HG03378 (cell line): ENCODE results near the gene CADM4.
"Not testable (repeated sequence)": the region's sequence is repeated elsewhere in the genome, so short reads cannot be mapped to it uniquely, and the experiment has no call there.

Experiments
- ATAC-seq: cut with Tn5 transposase; IDR thresholded peaks from one replicate; pipeline ENCODE4 v1.9.1; 2021; ENCODE audit warnings: mild to moderate bottlenecking, moderate library complexity; ENCODE audit not compliant: unreplicated experiment

CADM4 gene

DNA sequence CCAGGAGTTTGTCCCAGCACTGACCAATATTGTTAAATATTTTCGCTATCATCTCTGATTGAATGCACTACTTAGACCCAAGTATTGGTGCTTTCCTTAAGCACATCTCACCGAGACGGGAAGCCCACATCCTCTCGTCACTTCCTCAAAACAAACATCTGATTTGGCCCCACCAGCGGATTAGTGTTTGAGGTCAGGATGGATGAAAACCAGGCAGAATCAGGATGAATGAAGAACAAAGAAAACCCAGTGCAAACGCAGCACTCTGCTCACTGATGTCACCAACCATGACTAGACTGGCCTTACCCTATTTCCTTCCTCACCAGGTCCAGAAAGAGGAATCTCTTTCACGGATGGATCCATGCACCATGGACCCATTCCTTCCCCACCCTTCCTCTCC is 24.4 kb upstream of the CADM4 start:
- ATAC-seq: no peak

DNA sequence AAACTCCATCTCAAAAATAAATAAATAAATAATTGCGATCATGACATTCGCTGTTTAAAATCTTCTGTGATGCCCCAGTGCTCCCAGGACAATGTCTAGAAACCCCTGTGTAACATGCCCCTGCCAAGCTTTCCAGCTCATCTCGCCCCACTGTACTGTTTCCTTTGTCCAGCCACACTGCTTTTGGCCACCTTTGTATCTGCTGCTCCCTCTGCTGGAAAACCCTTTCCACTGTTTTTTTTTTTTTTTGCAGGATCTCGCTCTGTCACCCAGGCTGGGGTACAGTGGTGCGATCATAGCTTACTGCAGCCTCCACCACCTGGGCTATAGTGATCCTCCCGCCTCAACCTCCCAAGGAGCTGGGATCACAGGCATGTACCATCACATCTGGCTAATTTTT is 22.8 kb upstream of the CADM4 start:
- no peak for ATAC-seq

DNA sequence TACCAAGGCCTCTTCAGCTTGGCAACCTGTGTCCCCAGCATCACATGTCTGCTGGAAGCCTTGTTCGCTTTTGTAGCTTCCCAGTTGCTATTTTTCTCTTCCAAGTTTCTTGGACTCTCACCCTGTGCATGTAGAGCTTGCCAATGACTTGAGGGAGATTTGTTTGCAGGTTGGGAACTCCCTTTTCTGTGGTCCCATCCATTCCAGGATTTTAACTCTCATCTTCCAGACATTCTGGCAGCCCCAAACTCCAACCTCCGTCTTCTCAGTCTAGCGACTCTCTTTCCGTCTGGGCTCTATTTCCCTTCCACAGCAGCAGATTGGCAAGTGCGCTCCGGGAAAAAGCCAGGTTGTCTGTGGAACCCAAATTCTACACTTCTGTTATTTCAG is 21.3 kb upstream of the CADM4 start:
- ATAC-seq: no peak

DNA sequence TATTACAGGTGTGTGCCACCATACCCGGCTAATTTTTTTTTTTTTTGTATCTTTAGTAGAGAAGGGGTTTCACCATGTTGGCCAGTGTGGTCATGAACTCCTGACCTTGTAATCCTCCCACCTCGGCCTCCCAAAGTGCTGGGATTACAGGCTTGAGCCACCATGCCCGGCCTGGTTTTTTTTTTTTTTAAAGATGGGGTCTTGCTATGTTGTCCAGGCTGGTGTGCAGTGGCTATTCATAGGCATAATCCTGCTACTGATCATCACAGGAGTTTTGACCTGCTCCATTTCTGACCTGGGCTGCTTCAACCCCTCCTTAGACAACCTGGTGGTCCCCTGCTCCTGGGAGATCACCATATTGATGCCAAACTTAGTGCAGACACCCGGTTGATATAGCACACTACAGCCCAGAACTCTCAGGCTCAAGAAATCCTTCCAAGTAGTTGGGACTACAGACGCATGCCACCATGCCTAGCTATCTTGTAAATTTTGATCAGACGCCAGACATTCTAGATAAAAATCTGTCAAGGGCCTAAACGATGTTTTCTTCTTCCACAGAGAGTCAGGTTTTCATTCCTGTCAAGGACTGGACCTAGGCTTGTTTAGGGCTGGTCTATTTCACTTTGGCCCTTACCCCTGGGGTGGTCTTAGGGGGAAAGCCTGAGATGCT is 20.8 kb upstream of the CADM4 start:
- ATAC-seq: no peak

DNA sequence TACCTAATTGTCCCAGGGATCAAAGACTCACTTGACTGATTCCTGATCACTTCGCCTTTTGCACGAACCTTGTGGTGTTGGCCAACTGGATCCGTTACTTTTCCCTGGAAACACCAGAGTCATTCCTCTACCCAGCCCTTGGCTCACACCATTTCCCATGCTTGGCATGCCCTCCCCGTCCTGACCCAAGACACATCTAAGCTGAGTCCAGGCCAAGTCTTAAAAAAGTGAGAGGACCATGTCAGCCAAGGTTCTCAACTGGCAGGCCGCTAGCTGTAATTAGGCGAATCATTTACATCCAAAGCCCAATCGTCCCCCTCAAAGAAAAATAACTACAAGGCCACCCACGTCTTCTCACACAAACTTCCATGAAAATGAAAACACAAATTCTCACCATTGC is 18.8 kb upstream of the CADM4 start:
- no peak for ATAC-seq

DNA sequence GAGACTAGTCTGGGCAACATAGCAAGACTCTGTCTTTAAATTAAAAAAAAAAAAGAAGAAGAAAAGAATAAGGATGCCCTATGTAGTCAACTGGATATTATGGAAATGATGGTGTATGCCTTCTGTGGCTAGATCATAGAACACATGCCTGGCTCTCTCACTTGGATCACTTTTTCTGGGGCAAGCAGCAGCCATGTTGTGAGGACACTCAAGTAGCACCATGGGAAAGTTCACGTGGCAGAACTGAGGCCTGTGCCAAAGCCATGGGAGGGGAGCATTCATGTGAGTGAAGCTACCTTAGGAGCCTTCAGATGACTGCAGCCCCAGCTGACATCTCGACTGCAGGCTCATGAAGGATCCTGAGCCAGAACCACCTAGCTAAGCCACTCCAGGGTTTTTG is 18.4 kb upstream of the CADM4 start:
- no peak for ATAC-seq

DNA sequence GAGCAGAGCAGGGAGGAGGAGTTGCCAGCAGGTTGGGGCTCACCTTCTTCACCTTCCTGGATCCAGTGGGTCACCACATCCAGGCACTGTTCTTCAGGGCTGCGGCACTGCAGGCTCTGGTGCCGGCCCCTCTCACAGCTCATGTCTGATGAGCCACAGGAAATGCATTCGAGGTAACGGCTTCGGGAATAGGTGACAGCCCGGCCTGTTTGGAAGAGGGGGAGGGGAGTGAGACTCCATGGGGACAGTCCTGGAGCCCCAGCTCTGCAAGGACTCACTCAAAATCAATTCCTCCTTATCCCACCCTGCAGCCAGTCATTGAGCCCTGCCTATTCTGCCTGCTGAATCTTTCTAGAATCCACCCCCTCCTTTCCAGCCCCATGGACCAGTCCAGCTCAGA is 16.8 kb upstream of the CADM4 start:
- ATAC-seq: no peak

DNA sequence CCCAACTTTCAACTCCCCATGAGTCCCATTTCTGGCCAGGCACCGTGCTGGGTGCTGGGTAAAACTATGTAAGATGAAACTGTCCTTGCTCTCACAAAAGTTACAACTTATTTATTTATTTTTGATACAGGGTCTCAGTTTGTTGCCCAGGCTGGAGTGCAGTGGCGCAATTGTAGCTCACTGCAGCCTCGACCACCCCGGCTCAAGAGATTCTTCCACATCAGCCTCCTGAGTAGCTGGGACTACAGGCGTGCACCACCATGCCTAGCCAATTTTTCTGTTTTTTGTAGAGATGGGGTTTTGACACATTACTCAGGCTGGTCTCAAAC is 12.9 kb upstream of the CADM4 start:
- ATAC-seq: no peak

DNA sequence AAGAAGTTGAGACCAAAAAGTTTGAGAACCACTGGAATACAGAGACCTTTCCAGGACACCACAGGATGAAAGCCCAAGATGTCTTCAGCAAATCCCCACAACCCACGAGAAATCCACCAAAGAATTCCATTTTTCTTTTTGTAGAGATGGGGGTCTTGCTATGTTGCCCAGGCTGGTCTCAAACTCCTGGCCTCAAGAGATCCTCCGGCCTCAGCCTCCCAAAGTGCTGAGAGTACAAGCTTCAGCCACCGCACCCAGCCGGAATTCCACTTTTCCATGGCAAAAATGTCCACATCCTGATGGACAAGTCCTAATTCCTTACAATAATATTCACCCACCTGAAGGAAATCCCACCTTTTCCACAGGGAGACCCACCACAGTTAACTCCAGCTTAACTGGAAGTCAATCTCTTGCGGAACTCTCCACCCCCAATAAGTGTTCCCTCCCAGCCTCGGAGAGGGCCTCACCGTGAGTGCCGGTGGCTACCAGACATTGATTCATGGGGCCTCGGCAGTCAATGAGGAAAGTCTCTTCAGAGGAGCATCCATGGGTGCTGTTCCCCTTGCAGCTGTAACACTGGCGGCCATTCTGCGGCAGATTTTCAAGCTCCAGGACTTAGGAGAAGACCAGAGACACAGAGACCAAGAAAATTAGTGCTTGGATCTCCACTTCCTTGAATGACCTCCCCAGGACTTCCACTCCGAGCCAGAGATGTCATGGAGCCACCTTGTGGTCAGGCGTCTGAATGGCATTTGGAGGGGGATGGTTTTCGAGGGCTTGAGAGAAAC is 12.3 kb upstream of the CADM4 start:
- no peak for ATAC-seq

DNA sequence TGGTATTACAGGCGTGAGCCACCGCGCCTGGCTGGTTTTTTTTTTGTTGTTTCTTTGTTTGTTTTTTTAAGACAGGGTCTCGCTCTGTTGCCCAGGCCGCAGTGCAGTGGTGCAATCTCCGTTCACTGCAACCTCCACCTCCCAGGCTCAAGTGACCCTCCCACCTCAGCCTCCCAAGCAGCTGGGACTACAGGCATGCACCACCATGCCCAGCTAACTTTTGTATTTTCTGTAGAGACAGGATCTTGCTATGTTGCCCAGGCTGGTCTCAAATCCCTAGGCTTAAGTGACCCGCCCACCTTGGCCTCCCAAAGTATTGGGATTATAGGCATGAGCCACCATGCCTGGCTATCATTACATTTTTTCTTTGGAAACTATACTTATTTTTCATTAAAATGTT is 10.6 kb upstream of the CADM4 start:
- ATAC-seq: not testable (repeated sequence)

DNA sequence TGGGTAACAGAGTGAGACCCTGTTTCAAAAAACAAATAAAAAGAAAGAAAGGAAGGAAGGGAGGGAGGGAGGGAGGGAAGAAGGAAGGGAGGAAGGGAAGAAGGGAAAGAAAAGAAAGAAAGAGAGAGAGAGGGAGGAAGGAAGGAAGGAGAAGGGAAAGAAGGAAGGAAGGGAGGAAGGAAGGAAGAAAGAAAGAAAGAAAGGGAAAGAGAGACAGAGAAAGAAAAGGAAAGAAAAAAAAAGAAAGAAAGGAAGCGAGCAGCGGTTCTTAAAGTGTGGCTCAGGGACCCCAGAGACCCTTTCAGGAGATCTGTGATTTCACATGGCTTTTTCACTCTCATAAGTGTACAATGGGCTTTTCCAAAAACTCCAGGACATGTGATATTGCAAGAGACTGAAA is 9.9 kb upstream of the CADM4 start:
- ATAC-seq: no peak

DNA sequence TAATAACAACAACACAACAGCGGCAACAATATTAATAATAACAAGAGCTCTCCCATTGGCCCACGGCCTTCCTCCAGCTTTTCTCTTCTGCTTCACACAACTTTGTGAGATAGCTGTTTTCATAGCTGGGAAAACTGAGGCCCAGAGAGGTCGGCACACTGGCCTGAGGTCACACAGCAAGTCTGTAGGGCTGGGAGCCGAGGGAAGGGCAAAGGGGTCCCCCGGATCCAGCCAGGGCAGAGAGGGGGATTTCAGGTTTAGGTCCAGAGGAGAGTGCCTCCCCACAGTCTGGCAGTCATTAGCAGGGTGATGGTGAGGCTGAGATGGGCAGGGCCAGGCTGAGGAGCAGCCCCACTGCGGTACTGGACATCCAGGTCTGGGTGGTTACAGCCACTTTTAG is 9.0 kb upstream of the CADM4 start:
- ATAC-seq: no peak

DNA sequence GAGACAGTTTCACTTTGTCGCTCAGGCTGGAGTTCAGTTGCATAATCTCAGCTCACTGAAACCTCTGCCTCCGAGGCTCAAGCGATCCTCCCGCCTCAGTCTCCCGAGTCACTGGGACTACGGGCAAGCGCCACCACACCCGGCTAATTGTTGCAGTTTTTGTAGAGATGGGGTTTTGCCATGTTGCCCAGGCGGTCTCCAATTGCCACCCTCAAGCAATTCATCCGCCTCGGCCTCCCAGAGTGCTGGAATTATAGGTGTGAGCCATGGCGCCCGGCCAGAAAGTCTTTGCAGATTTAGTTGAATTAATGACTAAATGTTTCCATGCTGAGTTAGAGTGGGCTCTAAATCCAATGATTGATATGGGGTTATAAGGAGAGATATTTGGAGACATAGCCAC is 4.5 kb upstream of the CADM4 start:
- no peak for ATAC-seq

DNA sequence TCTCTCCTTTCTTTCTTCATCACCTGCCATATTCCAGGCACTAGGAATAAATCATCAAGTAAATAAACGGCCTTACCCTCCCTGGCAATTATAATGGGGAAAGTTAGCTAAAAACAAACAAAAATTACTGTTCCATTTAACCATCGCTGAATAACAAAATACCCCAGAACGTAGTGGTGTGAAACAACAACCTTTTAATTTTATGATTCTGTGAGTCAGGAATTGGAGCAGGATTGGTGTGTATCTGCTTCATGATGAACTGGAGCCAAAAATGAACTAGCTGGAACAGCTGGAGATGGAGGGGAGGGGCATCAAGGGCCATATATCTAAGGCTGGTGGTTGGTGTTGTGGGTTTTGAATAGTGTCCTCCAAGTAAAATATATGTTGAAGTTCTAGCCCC is 3.7 kb upstream of the CADM4 start:
- no peak for ATAC-seq

DNA sequence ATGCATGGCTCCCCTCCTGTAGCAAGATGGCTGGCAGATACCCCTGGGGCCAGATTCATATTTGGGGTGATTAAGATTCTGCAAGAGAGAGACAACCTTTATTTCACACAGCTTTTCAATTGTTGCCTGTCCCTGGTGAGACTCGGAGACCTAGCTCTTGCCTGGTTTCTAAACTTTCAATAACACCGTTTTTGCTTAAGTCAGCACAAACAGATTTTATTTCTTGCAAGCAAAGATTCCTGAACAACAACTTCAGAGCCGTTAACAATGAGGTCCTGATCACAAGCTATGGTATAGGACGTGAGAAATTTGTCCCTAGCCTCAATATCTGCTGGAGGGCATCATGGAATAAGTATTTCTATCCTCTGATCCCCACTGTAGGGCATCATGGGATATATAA is 2.9 kb upstream of the CADM4 start:
- no peak for ATAC-seq

DNA sequence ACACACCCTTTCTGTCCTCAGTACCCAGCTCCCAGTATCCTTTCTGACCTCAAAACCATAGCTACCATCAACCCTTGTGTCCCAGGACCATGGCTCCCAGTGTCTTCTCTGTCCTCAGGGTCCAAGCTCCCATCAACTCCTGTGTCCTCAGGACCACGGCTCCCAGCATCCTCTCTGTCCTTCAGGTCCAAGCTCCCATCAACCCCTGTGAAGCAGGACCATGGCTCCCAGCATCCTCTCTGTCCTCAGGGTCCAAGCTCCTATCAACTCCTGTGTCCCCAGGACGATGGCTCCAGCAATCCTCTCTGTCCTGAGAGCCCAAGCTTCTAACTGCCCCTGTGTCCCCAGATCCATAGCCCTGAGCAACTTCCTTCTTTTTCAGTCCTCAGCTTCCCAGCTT is 1.7 kb upstream of the CADM4 start:
- ATAC-seq: no peak

DNA sequence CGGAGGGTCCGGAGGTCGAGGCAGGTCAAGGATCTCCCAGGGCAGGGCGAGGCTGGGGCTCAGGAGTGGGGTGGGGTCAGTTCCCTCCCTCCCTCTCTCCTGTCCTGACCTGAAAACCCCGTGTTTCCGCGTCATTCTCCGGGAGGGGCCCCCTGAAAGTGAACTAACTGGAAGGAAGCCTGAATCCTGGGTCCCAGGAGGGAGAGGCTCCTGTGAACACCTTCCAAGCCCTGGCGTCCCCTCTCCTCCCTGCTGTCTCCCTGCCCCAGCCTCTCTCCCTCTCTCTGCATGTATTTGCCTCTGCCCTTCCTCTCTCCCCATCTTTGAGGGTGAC is 741 bp upstream of the CADM4 start:
- no peak for ATAC-seq

DNA sequence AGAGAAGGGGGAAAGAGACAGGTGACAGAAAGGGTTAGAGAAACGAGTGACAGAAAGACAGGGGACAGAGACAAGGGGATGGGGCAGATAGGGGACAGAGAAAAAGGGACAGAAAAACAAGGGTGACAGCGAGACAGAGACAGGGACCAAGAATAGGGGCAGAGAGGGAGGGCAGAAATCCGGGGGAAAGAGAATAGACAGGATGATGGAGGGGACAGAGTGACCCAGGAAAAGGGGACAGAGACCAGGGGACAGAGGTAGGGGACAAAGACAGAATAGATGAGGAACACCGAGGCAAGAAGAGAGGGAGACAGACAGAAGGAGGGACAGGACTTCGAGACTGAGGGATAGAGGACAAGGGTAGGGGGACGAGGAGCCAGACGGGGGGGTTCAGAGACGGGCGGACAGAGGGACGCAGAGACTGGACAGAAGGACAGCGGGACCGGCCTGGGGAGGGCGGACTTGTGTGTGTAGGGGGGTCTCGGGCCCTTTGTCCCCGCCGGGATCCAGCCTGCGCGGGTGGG is 593 bp downstream of the CADM4 start:
- ATAC-seq: no peak

DNA sequence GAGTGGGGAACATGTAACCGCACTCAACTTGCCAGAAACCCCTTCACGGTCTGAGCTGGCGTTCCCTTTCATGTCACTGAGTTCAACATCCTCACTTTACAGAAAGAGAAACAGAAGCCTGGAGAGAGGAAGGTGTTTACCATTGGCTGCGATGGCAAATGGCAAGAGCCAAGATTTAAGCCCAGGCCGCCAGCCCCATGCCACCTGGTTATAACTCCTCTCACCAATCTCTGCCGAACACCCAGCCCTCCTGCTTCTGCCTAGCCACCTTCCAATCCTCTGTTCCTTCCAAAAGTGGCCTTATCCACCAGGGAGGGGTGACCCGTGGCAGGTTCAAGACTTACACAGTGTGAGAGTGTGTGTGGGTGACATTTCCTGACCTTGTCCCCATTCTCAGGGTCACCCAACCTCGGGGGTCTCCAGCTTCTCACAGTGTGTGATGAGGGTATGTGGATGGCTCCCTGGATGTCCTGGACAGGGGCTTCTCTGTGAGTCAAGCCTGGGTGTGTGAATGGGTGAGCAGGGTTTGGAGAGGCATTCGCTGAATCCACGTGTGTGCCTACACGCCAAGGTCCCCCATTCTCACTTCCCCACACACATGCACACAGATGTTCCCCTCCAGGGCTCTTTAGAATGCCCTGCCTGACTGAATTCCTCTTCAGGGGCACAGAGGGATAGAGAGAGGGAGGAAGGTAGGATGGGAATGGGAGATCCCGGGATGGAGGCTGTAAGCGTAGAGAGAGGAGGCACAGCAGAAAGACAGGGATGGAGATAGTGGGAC is 1.2 kb downstream of the CADM4 start:
- no peak for ATAC-seq

DNA sequence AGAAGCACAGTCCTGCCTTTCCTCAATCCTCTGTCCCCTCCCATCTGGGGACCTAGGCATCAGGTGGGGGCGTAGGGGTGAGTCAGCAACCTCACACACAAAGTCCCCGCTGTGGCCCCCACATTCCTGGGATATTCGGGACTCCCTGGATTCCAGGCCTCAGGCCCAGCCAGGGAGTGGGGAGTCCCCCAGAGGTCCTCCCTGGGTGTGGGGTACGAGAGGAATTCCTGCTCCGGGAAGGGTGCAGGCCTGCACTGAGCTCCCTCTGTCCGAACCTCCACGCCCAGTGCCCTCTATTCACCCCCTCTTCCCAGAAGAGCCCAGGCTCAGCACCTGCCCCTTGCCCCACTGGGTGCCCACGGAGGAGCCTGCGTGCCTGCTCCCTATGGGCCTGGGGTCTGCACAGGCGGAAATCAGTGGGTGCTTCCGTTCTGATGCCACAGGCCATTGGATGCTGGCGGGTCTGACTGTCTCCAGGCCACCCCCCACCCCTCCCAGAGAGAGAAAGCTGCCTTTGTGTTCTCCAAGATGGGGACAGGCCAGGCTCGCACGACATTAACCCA is 3.4 kb downstream of the CADM4 start:
- ATAC-seq: no peak

DNA sequence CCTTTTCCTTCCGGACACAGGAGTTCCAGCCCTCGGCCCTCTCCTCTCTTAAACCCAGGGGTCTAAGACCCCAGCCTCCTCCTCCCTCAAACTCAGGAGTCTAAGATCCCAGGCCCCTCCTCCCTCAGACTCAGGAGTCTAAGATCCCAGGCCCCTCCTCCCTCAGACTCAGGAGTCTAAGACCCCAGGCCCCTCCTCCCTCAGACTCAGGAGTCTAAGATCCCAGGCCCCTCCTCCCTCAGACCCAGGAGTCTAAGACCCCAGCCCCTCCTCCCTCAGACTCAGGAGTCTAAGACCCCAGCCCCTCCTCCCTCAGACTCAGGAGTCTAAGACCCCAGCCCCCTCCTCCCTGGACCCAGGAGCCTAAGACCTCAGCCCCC is 4.1 kb downstream of the CADM4 start:
- ATAC-seq: not testable (repeated sequence)
